ENCODE data around the gene NOP58.

GRCh38 chr2:202261531-202261930 is 4.0 kb upstream of the NOP58 start:
- TF ChIP-seq YY1 (tag by site-specific recombination; IDR thresholded peaks at IDR 0.05) (no peak), CTCF (tag by site-specific recombination; IDR thresholded peaks at IDR 0.05) (no peak), ZSCAN4 (tag by site-specific recombination; IDR thresholded peaks at IDR 0.05) (no peak), ZNF747 (tag by site-specific recombination; IDR thresholded peaks at IDR 0.05) (no peak), ZNF239 (tag by site-specific recombination; IDR thresholded peaks at IDR 0.05) (no peak), ZFP37 (tag by site-specific recombination; IDR thresholded peaks at IDR 0.05) (no peak), TCF7L2 (IDR thresholded peaks at IDR 0.05; ENCODE audit: borderline replicate concordance, low read depth, low read length) (no peak)

Measured in HEK293 (cell line).